Hepatocyte (in vitro differentiated cells): Measurements from ENCODE around the gene ARHGAP15. TPM values are rescaled to one million over a fixed set of nuclear protein-coding genes. Genes with fewer than 3 reads are reported as not detected.

ENCODE experiments used
- DNase-seq: peaks from one replicate; pipeline ENCODE4 v3.0.0-alpha.2; 2016; ENCODE audit warnings: low spot score
- H2AFZ ChIP-seq: fragments of 200-600 bp; sonication (generic); 2 replicates; pipeline ENCODE4 v1.6.0; 2016; ENCODE audit warnings: antibody characterized with exemption, mild to moderate bottlenecking
- H3K27ac ChIP-seq: fragments of 200-600 bp; sonication (generic); 2 replicates; pipeline ENCODE4 v1.5.1; 2016; ENCODE audit warnings: mild to moderate bottlenecking
- H3K27me3 ChIP-seq: fragments of 200-600 bp; sonication (generic); 2 replicates; pipeline ENCODE4 v1.6.1; 2016
- H3K36me3 ChIP-seq: fragments of 200-600 bp; sonication (generic); replicated peaks from 2 replicates; pipeline ENCODE4 v1.5.1; 2016; ENCODE audit warnings: low read depth; ENCODE audit not compliant: insufficient read depth
- H3K4me1 ChIP-seq: fragments of 200-600 bp; sonication (generic); 2 replicates; pipeline ENCODE4 v1.5.1; 2016; ENCODE audit warnings: mild to moderate bottlenecking, moderate library complexity; ENCODE audit not compliant: insufficient read depth
- H3K4me2 ChIP-seq: fragments of 200-600 bp; sonication (generic); 2 replicates; pipeline ENCODE4 v1.6.0; 2016
- H3K4me3 ChIP-seq: fragments of 200-600 bp; sonication (generic); 2 replicates; pipeline ENCODE4 v1.5.1; 2016; ENCODE audit warnings: mild to moderate bottlenecking
- H3K79me2 ChIP-seq: fragments of 200-600 bp; sonication (generic); 2 replicates; pipeline ENCODE4 v1.6.0; 2017; ENCODE audit warnings: mild to moderate bottlenecking
- H3K9me2 ChIP-seq: fragments of 200-600 bp; sonication (generic); replicated peaks from 2 replicates; pipeline ENCODE4 v1.6.0; 2017; ENCODE audit warnings: mild to moderate bottlenecking; ENCODE audit not compliant: insufficient read depth
- H3K9me3 ChIP-seq: fragments of 200-600 bp; sonication (generic); 2 replicates; pipeline ENCODE4 v1.5.1; 2016; ENCODE audit warnings: low read depth, mild to moderate bottlenecking
- H4K20me1 ChIP-seq: fragments of 200-600 bp; sonication (generic); 2 replicates; pipeline ENCODE4 v1.6.0; 2016; ENCODE audit warnings: mild to moderate bottlenecking; ENCODE audit not compliant: insufficient read depth, poor library complexity, severe bottlenecking
- CTCF ChIP-seq: fragments of 200-600 bp; sonication (generic); IDR thresholded peaks from 2 replicates; pipeline ENCODE4 v1.5.1; 2016; ENCODE audit warnings: antibody characterized with exemption, mild to moderate bottlenecking; ENCODE audit not compliant: poor library complexity
- EZH2 ChIP-seq: fragments of 200-600 bp; sonication (generic); IDR thresholded peaks from 2 replicates; pipeline ENCODE4 v1.6.1; 2016; ENCODE audit warnings: antibody characterized with exemption, mild to moderate bottlenecking, borderline replicate concordance
- EZH2phosphoT487 ChIP-seq: fragments of 200-600 bp; sonication (generic); IDR thresholded peaks from one replicate; pipeline ENCODE4 v1.6.1; 2018; ENCODE audit warnings: antibody characterized with exemption, mild to moderate bottlenecking, low read depth, moderate library complexity; ENCODE audit not compliant: unreplicated experiment, severe bottlenecking
- WGBS: methylation state at CpG from one replicate; pipeline ENCODE4 v1.1.6; 2016; ENCODE audit warnings: low lambda C conversion rate; ENCODE audit errors: missing lambda C conversion rate; 5-methylcytosine and 5-hydroxymethylcytosine counted together
- polyA plus RNA-seq: library from polyadenylated mRNA; unstranded; fragments of >200 nt; fragmentation: Nextera tagmentation; extraction: Ambion mirVana; gene quantifications from 2 replicates; pipeline ENCODE4 v1.2.1, GENCODE V29; 2016
- total RNA-seq: library from RNA; depleted of rRNA; stranded (reverse); fragments of >200 nt; gene quantifications from 2 replicates; pipeline ENCODE4 v1.2.3, GENCODE V29; 2014

The ARHGAP15 gene
- total and polyA plus RNA-seq, 2 experiments from 2014 or later: 0.17 TPM; not detected in 1

- no peaks in the 10 kb centered on the region for H3K36me3 ChIP-seq
- H3K4me1 ChIP-seq: no peaks in the 10 kb centered on the region
- no peak overlapping the region for H3K27ac ChIP-seq
- no peak overlapping the region for H2AFZ ChIP-seq
- H3K4me2 ChIP-seq: no peak overlapping the region
- H3K9me2 ChIP-seq: no peaks in the 10 kb centered on the region
- no peaks in the 10 kb centered on the region for H3K27me3 ChIP-seq
- no peaks in the 10 kb centered on the region for H3K79me2 ChIP-seq
- no peaks in the 10 kb centered on the region for H3K9me3 ChIP-seq
- no peak overlapping the region for H3K4me3 ChIP-seq
- H4K20me1 ChIP-seq: no peaks in the 10 kb centered on the region
- TF ChIP-seq CTCF: no peak
- no peak for TF ChIP-seq EZH2
- no peak for TF ChIP-seq EZH2phosphoT487
- DNase-seq: no peak
These were observed 168.0 kb downstream of the ARHGAP15 start for GRCh38 chr2:143297182-143297581.

GRCh38 chr2:143300536-143300935 lies 171.3 kb downstream of the ARHGAP15 start:
- H3K9me3 ChIP-seq: no peaks in the 10 kb centered on the region
- no peaks in the 10 kb centered on the region for H3K79me2 ChIP-seq
- no peak overlapping the region for H2AFZ ChIP-seq
- no peaks in the 10 kb centered on the region for H3K27me3 ChIP-seq
- H3K4me2 ChIP-seq: no peak overlapping the region
- no peak overlapping the region for H3K27ac ChIP-seq
- no peak overlapping the region for H3K4me3 ChIP-seq
- no peaks in the 10 kb centered on the region for H3K4me1 ChIP-seq
- TF ChIP-seq EZH2: no peak
- TF ChIP-seq CTCF: no peak
- no peak for TF ChIP-seq EZH2phosphoT487
- H3K9me2 ChIP-seq: no peaks in the 10 kb centered on the region
- H4K20me1 ChIP-seq: no peaks in the 10 kb centered on the region
- no peaks in the 10 kb centered on the region for H3K36me3 ChIP-seq
- no peak for DNase-seq

- H2AFZ ChIP-seq: no peak overlapping the region
- WGBS: 59% methylated on average over 2 of the region's 2 CpGs
These were observed 182.2 kb downstream of the ARHGAP15 start for GRCh38 chr2:143311426-143311825.

More at GRCh38 chr2:143311426-143311825, 182.2 kb downstream of the ARHGAP15 start:
- TF ChIP-seq EZH2 (no peak), CTCF (no peak), EZH2phosphoT487 (no peak)
- H3K4me2 ChIP-seq: no peak overlapping the region
- no peak for DNase-seq
- no peak overlapping the region for H3K4me3 ChIP-seq
- no peaks in the 10 kb centered on the region for H3K9me3 ChIP-seq
- no peaks in the 10 kb centered on the region for H3K27me3 ChIP-seq
- H3K9me2 ChIP-seq: no peaks in the 10 kb centered on the region
- no peaks in the 10 kb centered on the region for H4K20me1 ChIP-seq
- H3K36me3 ChIP-seq: no peaks in the 10 kb centered on the region
- H3K27ac ChIP-seq: no peak overlapping the region
- no peaks in the 10 kb centered on the region for H3K79me2 ChIP-seq
- H3K4me1 ChIP-seq: no peaks in the 10 kb centered on the region
